Mesenteric fat pad (tissue), 1 donor: ENCODE measurements around the gene BIRC6. TPM values are rescaled to one million over a fixed set of nuclear protein-coding genes. Genes with fewer than 3 reads are reported as not detected.
"Not testable (repeated sequence)": the region's sequence is repeated elsewhere in the genome, so short reads cannot be mapped to it uniquely, and the experiment has no call there.

Source experiments
- DNase-seq: peaks from one replicate; pipeline ENCODE4 v3.0.0-alpha.2; 2020; ENCODE audit warnings: low spot score
- total RNA-seq: library from RNA; stranded (reverse); fragmentation: NEBNext Ultra II Directional; extraction: Animal tissue kit (Norgen Biotek cat#: 25700); gene quantifications from one replicate; pipeline ENCODE4 v1.2.1, GENCODE V29; 2021
- donor health status: DM: yes; HTN: yes; CAD: no.

The BIRC6 gene
- total RNA-seq, 1 donor from 2014 or later = 98.7 TPM

GRCh38 chr2:32611771-32612170, 254.9 kb downstream of the BIRC6 start:
- no peak for DNase-seq

- DNase-seq = no peak
Observed at GRCh38 chr2:32614084-32614483, 257.3 kb downstream of the BIRC6 start.

- no peak for DNase-seq
Observed at GRCh38 chr2:32617599-32618189, 260.9 kb downstream of the BIRC6 start.

- no peak for DNase-seq
Observed at GRCh38 chr2:32622570-32623310, 265.9 kb downstream of the BIRC6 start.

- DNase-seq = no peak
Observed at GRCh38 chr2:32623311-32623706, 266.5 kb downstream of the BIRC6 start.

- no peak for DNase-seq
Observed at GRCh38 chr2:32624812-32625211, 268.0 kb downstream of the BIRC6 start.

GRCh38 chr2:32626639-32627221, 269.9 kb downstream of the BIRC6 start:
- no peak for DNase-seq

GRCh38 chr2:32627441-32627813, 270.6 kb downstream of the BIRC6 start:
- no peak for DNase-seq

- DNase-seq = peak; percentile 97
Observed at GRCh38 chr2:32627814-32628579, 271.2 kb downstream of the BIRC6 start, which contains the start of gene TTC27. Gene TTC27, plus strand, starts transcription at chr2:32628050. Its CDS starts 243 bp downstream, at chr2:32628293.

- no peak for DNase-seq
Observed at GRCh38 chr2:32632089-32632488, 275.3 kb downstream of the BIRC6 start.

- no peak for DNase-seq
Observed at GRCh38 chr2:32633040-32633439, 276.2 kb downstream of the BIRC6 start.

- DNase-seq = not testable (repeated sequence)
Observed at GRCh38 chr2:32638548-32638947, 281.7 kb downstream of the BIRC6 start.

- no peak for DNase-seq
Observed at GRCh38 chr2:32641180-32641579, 284.4 kb downstream of the BIRC6 start.

GRCh38 chr2:32647180-32647651, 290.4 kb downstream of the BIRC6 start:
- DNase-seq = no peak

- DNase-seq = no peak
Observed at GRCh38 chr2:32652555-32653209, 295.9 kb downstream of the BIRC6 start.

- no peak for DNase-seq
Observed at GRCh38 chr2:32656069-32656468, 299.2 kb downstream of the BIRC6 start.

- no peak for DNase-seq
Observed at GRCh38 chr2:32663864-32664263, 307.0 kb downstream of the BIRC6 start.

- no peak for DNase-seq
Observed at GRCh38 chr2:32666704-32667103, 309.9 kb downstream of the BIRC6 start.

- DNase-seq = no peak
Observed at GRCh38 chr2:32668254-32668653, 311.4 kb downstream of the BIRC6 start.
